Hepatocyte (in vitro differentiated cells): ENCODE results near the gene BCAS1. TPM values are rescaled to one million over a fixed set of nuclear protein-coding genes. Genes with fewer than 3 reads are reported as not detected.

Source experiments
- DNase-seq: peaks from one replicate; pipeline ENCODE4 v3.0.0-alpha.2; 2016; ENCODE audit warnings: low spot score
- H2AFZ ChIP-seq: fragments of 200-600 bp; sonication (generic); 2 replicates; pipeline ENCODE4 v1.6.0; 2016; ENCODE audit warnings: antibody characterized with exemption, mild to moderate bottlenecking
- H3K27ac ChIP-seq: fragments of 200-600 bp; sonication (generic); 2 replicates; pipeline ENCODE4 v1.5.1; 2016; ENCODE audit warnings: mild to moderate bottlenecking
- H3K27me3 ChIP-seq: fragments of 200-600 bp; sonication (generic); 2 replicates; pipeline ENCODE4 v1.6.1; 2016
- H3K36me3 ChIP-seq: fragments of 200-600 bp; sonication (generic); replicated peaks from 2 replicates; pipeline ENCODE4 v1.5.1; 2016; ENCODE audit warnings: low read depth; ENCODE audit not compliant: insufficient read depth
- H3K4me1 ChIP-seq: fragments of 200-600 bp; sonication (generic); 2 replicates; pipeline ENCODE4 v1.5.1; 2016; ENCODE audit warnings: mild to moderate bottlenecking, moderate library complexity; ENCODE audit not compliant: insufficient read depth
- H3K4me2 ChIP-seq: fragments of 200-600 bp; sonication (generic); 2 replicates; pipeline ENCODE4 v1.6.0; 2016
- H3K4me3 ChIP-seq: fragments of 200-600 bp; sonication (generic); 2 replicates; pipeline ENCODE4 v1.5.1; 2016; ENCODE audit warnings: mild to moderate bottlenecking
- H3K79me2 ChIP-seq: fragments of 200-600 bp; sonication (generic); 2 replicates; pipeline ENCODE4 v1.6.0; 2017; ENCODE audit warnings: mild to moderate bottlenecking
- H3K9me2 ChIP-seq: fragments of 200-600 bp; sonication (generic); replicated peaks from 2 replicates; pipeline ENCODE4 v1.6.0; 2017; ENCODE audit warnings: mild to moderate bottlenecking; ENCODE audit not compliant: insufficient read depth
- H3K9me3 ChIP-seq: fragments of 200-600 bp; sonication (generic); 2 replicates; pipeline ENCODE4 v1.5.1; 2016; ENCODE audit warnings: low read depth, mild to moderate bottlenecking
- H4K20me1 ChIP-seq: fragments of 200-600 bp; sonication (generic); 2 replicates; pipeline ENCODE4 v1.6.0; 2016; ENCODE audit warnings: mild to moderate bottlenecking; ENCODE audit not compliant: insufficient read depth, poor library complexity, severe bottlenecking
- EZH2 ChIP-seq: fragments of 200-600 bp; sonication (generic); IDR thresholded peaks from 2 replicates; pipeline ENCODE4 v1.6.1; 2016; ENCODE audit warnings: antibody characterized with exemption, mild to moderate bottlenecking, borderline replicate concordance
- EZH2phosphoT487 ChIP-seq: fragments of 200-600 bp; sonication (generic); IDR thresholded peaks from one replicate; pipeline ENCODE4 v1.6.1; 2018; ENCODE audit warnings: antibody characterized with exemption, mild to moderate bottlenecking, low read depth, moderate library complexity; ENCODE audit not compliant: unreplicated experiment, severe bottlenecking
- WGBS: methylation state at CpG from one replicate; pipeline ENCODE4 v1.1.6; 2016; ENCODE audit warnings: low lambda C conversion rate; ENCODE audit errors: missing lambda C conversion rate; 5-methylcytosine and 5-hydroxymethylcytosine counted together
- polyA plus RNA-seq: library from polyadenylated mRNA; unstranded; fragments of >200 nt; fragmentation: Nextera tagmentation; extraction: Ambion mirVana; gene quantifications from 2 replicates; pipeline ENCODE4 v1.2.1, GENCODE V29; 2016
- total RNA-seq: library from RNA; depleted of rRNA; stranded (reverse); fragments of >200 nt; gene quantifications from 2 replicates; pipeline ENCODE4 v1.2.3, GENCODE V29; 2014
- TF ChIP-seq, protein P1 (sequence below): fragments of 200-600 bp; sonication (generic); IDR thresholded peaks from 2 replicates; pipeline ENCODE4 v1.5.1; 2016; ENCODE audit warnings: antibody characterized with exemption, mild to moderate bottlenecking; ENCODE audit not compliant: poor library complexity

BCAS1 gene
- total and polyA plus RNA-seq, 2 experiments from 2014 or later = 4.9 to 9.8 TPM

DNA sequence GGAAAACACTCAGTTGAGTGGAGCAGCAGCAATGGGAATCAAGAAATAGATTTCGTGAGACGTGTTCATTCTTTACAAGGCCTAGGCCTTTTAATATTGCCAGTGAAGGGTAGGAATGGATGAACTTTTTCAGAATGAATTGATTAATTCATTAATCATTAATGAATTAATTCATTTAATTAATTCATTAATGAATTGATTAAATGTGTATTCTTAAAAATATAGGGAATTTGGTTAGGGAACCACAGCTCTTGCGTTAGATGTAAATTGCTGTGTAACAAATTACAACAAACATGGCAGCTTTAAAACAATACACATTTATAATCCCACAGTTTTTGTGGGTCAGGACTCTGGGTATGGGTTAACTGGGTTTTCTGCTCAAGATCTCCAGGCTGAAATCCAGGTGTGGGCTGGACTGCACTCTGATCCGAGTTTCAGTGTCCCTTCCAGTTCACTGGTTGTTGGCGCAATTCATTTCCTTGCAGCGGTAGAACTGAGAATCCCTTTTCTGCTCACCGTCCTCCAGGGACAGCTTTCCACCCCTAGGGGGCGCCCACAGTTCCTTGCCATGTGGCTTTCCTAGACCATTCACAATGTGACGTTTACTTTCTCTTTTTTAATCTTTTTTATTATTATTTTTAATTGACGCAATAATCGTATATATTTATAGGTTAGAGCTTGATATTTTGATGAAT lies 32.8 kb upstream of the BCAS1 start:
- Histone ChIP-seq H3K27ac (peak overlapping the region; percentile 44), H2AFZ (no peak overlapping the region), H3K36me3 (no peaks in the 10 kb centered on the region), H3K9me3 (no peaks in the 10 kb centered on the region), H3K4me3 (no peak overlapping the region), H3K79me2 (no peaks in the 10 kb centered on the region), H3K4me2 (no peak overlapping the region), H3K9me2 (no peaks in the 10 kb centered on the region), H3K27me3 (no peaks in the 10 kb centered on the region), H4K20me1 (no peaks in the 10 kb centered on the region), H3K4me1 (peaks cover 8% of the 10 kb centered on the region)
- 52% methylated on average over 11 of the region's 11 CpGs for WGBS
- DNase-seq = peak; percentile 82
- TF ChIP-seq, protein P1, sequence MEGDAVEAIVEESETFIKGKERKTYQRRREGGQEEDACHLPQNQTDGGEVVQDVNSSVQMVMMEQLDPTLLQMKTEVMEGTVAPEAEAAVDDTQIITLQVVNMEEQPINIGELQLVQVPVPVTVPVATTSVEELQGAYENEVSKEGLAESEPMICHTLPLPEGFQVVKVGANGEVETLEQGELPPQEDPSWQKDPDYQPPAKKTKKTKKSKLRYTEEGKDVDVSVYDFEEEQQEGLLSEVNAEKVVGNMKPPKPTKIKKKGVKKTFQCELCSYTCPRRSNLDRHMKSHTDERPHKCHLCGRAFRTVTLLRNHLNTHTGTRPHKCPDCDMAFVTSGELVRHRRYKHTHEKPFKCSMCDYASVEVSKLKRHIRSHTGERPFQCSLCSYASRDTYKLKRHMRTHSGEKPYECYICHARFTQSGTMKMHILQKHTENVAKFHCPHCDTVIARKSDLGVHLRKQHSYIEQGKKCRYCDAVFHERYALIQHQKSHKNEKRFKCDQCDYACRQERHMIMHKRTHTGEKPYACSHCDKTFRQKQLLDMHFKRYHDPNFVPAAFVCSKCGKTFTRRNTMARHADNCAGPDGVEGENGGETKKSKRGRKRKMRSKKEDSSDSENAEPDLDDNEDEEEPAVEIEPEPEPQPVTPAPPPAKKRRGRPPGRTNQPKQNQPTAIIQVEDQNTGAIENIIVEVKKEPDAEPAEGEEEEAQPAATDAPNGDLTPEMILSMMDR = peak; percentile 76
- no peak for TF ChIP-seq EZH2

DNA sequence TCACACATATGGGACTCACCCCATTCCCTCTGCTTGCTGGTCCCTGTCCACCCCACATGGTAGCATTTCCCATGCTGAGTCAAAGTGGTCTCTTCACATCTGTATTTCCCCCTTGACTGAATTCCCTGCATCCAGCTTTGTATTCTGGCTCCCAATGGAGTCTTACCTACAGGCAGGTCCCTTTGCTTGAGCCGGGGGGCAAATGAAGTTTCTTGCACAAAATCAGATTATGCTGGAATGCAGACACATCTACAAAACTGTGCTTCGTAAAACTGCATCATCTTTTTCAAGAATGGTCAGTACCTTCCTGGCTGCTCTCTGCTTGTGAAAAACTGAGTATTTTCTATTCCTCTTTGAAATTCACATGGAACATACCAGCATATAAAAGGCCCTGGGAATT lies 32.1 kb upstream of the BCAS1 start:
- DNase-seq = no peak

DNA sequence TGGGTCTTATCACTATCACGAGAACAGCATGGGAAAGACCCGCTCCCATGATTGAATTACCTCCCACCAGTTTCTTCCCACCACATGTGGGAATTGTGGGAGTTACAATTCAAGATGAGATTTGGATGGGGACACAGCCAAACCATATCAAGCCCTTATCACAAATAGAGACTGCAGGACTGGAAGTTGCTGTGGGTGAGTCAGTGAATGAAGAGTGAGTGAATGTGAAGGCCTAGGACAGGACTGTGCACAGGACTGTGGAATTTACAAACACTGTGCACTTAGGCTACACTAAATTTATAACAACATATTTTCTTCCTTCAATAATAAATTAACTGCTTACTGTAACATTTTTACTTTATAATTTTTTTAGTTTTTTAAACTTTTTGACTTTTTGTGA lies 30.2 kb upstream of the BCAS1 start:
- Histone ChIP-seq H3K9me3 (no peaks in the 10 kb centered on the region), H3K4me1 (no peaks in the 10 kb centered on the region), H4K20me1 (no peaks in the 10 kb centered on the region), H3K79me2 (no peaks in the 10 kb centered on the region), H3K27me3 (no peaks in the 10 kb centered on the region), H3K4me3 (no peak overlapping the region), H3K27ac (no peak overlapping the region), H3K9me2 (no peaks in the 10 kb centered on the region), H2AFZ (no peak overlapping the region), H3K4me2 (no peak overlapping the region), H3K36me3 (no peaks in the 10 kb centered on the region)
- 94% methylated on average over 2 of the region's 2 CpGs for WGBS
- TF ChIP-seq, protein P1 = no peak
- TF ChIP-seq EZH2 = no peak
- no peak for TF ChIP-seq EZH2phosphoT487
- DNase-seq = no peak

More for the DNA sequence above, 32.1 kb upstream of the BCAS1 start:
- H3K4me3 ChIP-seq = no peak overlapping the region
- H2AFZ ChIP-seq = no peak overlapping the region
- no peak overlapping the region for H3K4me2 ChIP-seq
- TF ChIP-seq, protein P1 = no peak
- TF ChIP-seq EZH2 (no peak), EZH2phosphoT487 (no peak)
- H4K20me1 ChIP-seq = no peaks in the 10 kb centered on the region
- H3K9me3 ChIP-seq = no peaks in the 10 kb centered on the region
- H3K79me2 ChIP-seq = no peaks in the 10 kb centered on the region
- H3K36me3 ChIP-seq = no peaks in the 10 kb centered on the region
- H3K9me2 ChIP-seq = no peaks in the 10 kb centered on the region
- peaks cover 1% of the 10 kb centered on the region for H3K4me1 ChIP-seq
- H3K27me3 ChIP-seq = no peaks in the 10 kb centered on the region
- 93% methylated on average over 2 of the region's 2 CpGs for WGBS
- H3K27ac ChIP-seq = no peak overlapping the region
